ENCODE results near the gene FAR1.

The FAR1 gene

GRCh38 chr11:13775471-13775870 is 107.0 kb downstream of the FAR1 start:
- DNase-seq (ENCODE audit: low read depth in 2 of 2, low spot score in 1 of 2) = no peak

- DNase-seq (ENCODE audit: low read depth in 2 of 2, low spot score in 1 of 2) = peak; percentile 14 to 31
Measured at GRCh38 chr11:13776134-13776815, 107.8 kb downstream of the FAR1 start.

GRCh38 chr11:13777341-13777985 is 109.0 kb downstream of the FAR1 start:
- no peak for DNase-seq (ENCODE audit: low read depth in 2 of 2, low spot score in 1 of 2)

GRCh38 chr11:13778345-13778744 is 109.9 kb downstream of the FAR1 start:
- DNase-seq (ENCODE audit: low read depth in 2 of 2, low spot score in 1 of 2) = no peak

- no peak for DNase-seq (ENCODE audit: low read depth in 2 of 2, low spot score in 1 of 2)
Measured at GRCh38 chr11:13781153-13781552, 112.7 kb downstream of the FAR1 start.

Data from stimulated activated CD8-positive, alpha-beta memory T cell treated with anti-CD3 and anti-CD28 coated beads, Interleukin-4, amount 100 ng/mL, for 1 hour (primary cell).